Suprapubic skin (tissue), 4 donors: ENCODE results near the gene COL4A5.

Experiments
- POLR2A ChIP-seq, 2 donors: fragments of 450-650 bp; IDR thresholded peaks; one replicate each; pipeline ENCODE4 v1.6.1; 2017; ENCODE audit warnings: antibody characterized with exemption in 2 of 2, mild to moderate bottlenecking in 2 of 2, moderate library complexity in 2 of 2
- POLR2AphosphoS5 ChIP-seq, 3 donors: sonication (generic); formaldehyde crosslinking; IDR thresholded peaks; one replicate each; pipeline ENCODE4 v1.6.1; 2017; ENCODE audit warnings: antibody characterized with exemption in 3 of 3

- TF ChIP-seq POLR2A (IDR thresholded peaks at IDR 0.05) (no peak), POLR2AphosphoS5 (IDR thresholded peaks at IDR 0.05) (no peak)
Measured at GRCh38 chrX:108732630-108733321, 293.1 kb downstream of the COL4A5 start.
